ENCODE data around the gene ZNF362. TPM values are rescaled to one million over a fixed set of nuclear protein-coding genes. Genes with fewer than 3 reads are reported as not detected.

The ZNF362 gene
- total RNA-seq, 1 donor: 13.4 TPM

- Histone ChIP-seq H3K4me3 (ENCODE audit: insufficient read depth, low read length) (no peak overlapping the region), H2AFZ (ENCODE audit: low read length) (no peak overlapping the region), H3K4me2 (ENCODE audit: insufficient read depth, low read length) (no peak overlapping the region), H3K4me1 (ENCODE audit: insufficient read depth, low read length) (no peaks in the 10 kb centered on the region), H3K27me3 (ENCODE audit: insufficient read depth, low read length) (no peaks in the 10 kb centered on the region), H3K27ac (ENCODE audit: low read depth, low read length) (no peak overlapping the region), H3K9me3 (ENCODE audit: low read depth, low read length) (no peaks in the 10 kb centered on the region), H4K20me1 (ENCODE audit: insufficient read depth, low read length) (no peaks in the 10 kb centered on the region), H3K36me3 (ENCODE audit: insufficient read depth, low read length) (no peaks in the 10 kb centered on the region), H3K79me2 (ENCODE audit: insufficient read depth, low read length) (no peaks in the 10 kb centered on the region)
- no peak for DNase-seq (ENCODE audit: insufficient read length, low spot score, missing footprints)
- TF ChIP-seq, protein P1, sequence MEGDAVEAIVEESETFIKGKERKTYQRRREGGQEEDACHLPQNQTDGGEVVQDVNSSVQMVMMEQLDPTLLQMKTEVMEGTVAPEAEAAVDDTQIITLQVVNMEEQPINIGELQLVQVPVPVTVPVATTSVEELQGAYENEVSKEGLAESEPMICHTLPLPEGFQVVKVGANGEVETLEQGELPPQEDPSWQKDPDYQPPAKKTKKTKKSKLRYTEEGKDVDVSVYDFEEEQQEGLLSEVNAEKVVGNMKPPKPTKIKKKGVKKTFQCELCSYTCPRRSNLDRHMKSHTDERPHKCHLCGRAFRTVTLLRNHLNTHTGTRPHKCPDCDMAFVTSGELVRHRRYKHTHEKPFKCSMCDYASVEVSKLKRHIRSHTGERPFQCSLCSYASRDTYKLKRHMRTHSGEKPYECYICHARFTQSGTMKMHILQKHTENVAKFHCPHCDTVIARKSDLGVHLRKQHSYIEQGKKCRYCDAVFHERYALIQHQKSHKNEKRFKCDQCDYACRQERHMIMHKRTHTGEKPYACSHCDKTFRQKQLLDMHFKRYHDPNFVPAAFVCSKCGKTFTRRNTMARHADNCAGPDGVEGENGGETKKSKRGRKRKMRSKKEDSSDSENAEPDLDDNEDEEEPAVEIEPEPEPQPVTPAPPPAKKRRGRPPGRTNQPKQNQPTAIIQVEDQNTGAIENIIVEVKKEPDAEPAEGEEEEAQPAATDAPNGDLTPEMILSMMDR (IDR thresholded peaks at IDR 0.05; ENCODE audit: extremely low read depth, low read depth, low read length): no peak
Measured at GRCh38 chr1:33234131-33234530, 22.2 kb upstream of the ZNF362 start.

DNA sequence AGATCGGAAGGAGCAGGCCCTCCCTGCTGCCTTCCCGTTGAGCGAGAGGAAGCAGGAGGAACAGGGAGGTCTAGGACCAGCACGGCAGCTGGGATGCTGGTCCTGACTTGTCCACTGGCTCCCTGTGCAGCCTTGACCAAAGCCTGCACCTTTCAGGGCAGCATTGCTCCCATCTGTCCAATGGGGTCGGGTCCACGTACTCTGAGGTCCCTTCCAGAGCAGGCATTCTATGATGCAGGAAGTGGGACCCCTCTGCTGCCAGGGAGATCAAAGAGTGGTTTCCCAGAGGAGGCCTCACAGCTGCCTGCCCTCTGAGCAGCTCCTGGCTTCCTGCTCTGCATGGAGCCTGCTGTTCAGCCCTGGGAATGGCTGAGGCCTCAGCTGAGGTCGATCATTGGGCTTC lies 21.7 kb upstream of the ZNF362 start:
- Histone ChIP-seq H3K27me3 (ENCODE audit: insufficient read depth, low read length) (no peaks in the 10 kb centered on the region), H3K4me1 (ENCODE audit: insufficient read depth, low read length) (no peaks in the 10 kb centered on the region), H3K79me2 (ENCODE audit: insufficient read depth, low read length) (no peaks in the 10 kb centered on the region), H4K20me1 (ENCODE audit: insufficient read depth, low read length) (no peaks in the 10 kb centered on the region), H3K4me2 (ENCODE audit: insufficient read depth, low read length) (no peak overlapping the region), H3K36me3 (ENCODE audit: insufficient read depth, low read length) (no peaks in the 10 kb centered on the region), H3K4me3 (ENCODE audit: insufficient read depth, low read length) (no peak overlapping the region), H2AFZ (ENCODE audit: low read length) (no peak overlapping the region), H3K27ac (ENCODE audit: low read depth, low read length) (no peak overlapping the region), H3K9me3 (ENCODE audit: low read depth, low read length) (no peaks in the 10 kb centered on the region)
- no peak for DNase-seq (ENCODE audit: insufficient read length, low spot score, missing footprints)
- TF ChIP-seq, protein P1 (IDR thresholded peaks at IDR 0.05; ENCODE audit: extremely low read depth, low read depth, low read length): no peak

DNA sequence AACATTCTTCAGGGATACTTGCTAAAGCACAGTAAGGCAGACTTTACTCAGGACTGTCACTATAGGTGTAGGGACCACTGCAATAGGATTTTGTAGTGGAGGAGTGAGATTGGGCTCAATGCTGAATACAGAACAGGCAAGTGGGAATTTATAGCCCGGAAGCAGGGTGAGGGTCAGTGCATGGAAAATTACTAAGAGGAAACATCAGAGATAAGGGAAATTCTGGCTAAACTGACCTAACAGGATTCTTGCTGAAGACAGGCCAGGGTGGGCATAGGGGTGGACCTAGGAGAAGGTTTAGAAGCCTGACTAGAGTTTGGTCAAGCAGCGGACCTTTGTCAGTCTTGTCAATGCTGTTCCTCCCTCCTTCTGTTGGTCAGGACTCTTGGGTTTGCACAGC lies 20.8 kb upstream of the ZNF362 start:
- Histone ChIP-seq H3K4me1 (ENCODE audit: insufficient read depth, low read length) (no peaks in the 10 kb centered on the region), H3K79me2 (ENCODE audit: insufficient read depth, low read length) (no peaks in the 10 kb centered on the region), H3K27ac (ENCODE audit: low read depth, low read length) (no peak overlapping the region), H3K36me3 (ENCODE audit: insufficient read depth, low read length) (no peaks in the 10 kb centered on the region), H3K4me2 (ENCODE audit: insufficient read depth, low read length) (no peak overlapping the region), H2AFZ (ENCODE audit: low read length) (no peak overlapping the region), H4K20me1 (ENCODE audit: insufficient read depth, low read length) (no peaks in the 10 kb centered on the region), H3K4me3 (ENCODE audit: insufficient read depth, low read length) (no peak overlapping the region), H3K9me3 (ENCODE audit: low read depth, low read length) (no peaks in the 10 kb centered on the region), H3K27me3 (ENCODE audit: insufficient read depth, low read length) (no peaks in the 10 kb centered on the region)
- TF ChIP-seq, protein P1 (IDR thresholded peaks at IDR 0.05; ENCODE audit: extremely low read depth, low read depth, low read length): no peak
- DNase-seq (ENCODE audit: insufficient read length, low spot score, missing footprints): no peak

- TF ChIP-seq, protein P1 (IDR thresholded peaks at IDR 0.05; ENCODE audit: extremely low read depth, low read depth, low read length): no peak
- Histone ChIP-seq H2AFZ (ENCODE audit: low read length) (no peak overlapping the region), H4K20me1 (ENCODE audit: insufficient read depth, low read length) (no peaks in the 10 kb centered on the region), H3K79me2 (ENCODE audit: insufficient read depth, low read length) (no peaks in the 10 kb centered on the region), H3K27ac (ENCODE audit: low read depth, low read length) (no peak overlapping the region), H3K36me3 (ENCODE audit: insufficient read depth, low read length) (no peaks in the 10 kb centered on the region), H3K27me3 (ENCODE audit: insufficient read depth, low read length) (no peaks in the 10 kb centered on the region), H3K9me3 (ENCODE audit: low read depth, low read length) (no peaks in the 10 kb centered on the region), H3K4me2 (ENCODE audit: insufficient read depth, low read length) (no peak overlapping the region), H3K4me1 (ENCODE audit: insufficient read depth, low read length) (no peaks in the 10 kb centered on the region), H3K4me3 (ENCODE audit: insufficient read depth, low read length) (no peak overlapping the region)
- no peak for DNase-seq (ENCODE audit: insufficient read length, low spot score, missing footprints)
Measured at GRCh38 chr1:33236498-33236897, 19.8 kb upstream of the ZNF362 start.

All from osteoblast (primary cell).